GM04503 (cell line): Measurements from ENCODE around the gene SFI1.

ENCODE experiments used
- DNase-seq: peaks from one replicate; pipeline ENCODE4 v3.0.0-alpha.2; 2012; ENCODE audit warnings: low read depth

The SFI1 gene

DNA sequence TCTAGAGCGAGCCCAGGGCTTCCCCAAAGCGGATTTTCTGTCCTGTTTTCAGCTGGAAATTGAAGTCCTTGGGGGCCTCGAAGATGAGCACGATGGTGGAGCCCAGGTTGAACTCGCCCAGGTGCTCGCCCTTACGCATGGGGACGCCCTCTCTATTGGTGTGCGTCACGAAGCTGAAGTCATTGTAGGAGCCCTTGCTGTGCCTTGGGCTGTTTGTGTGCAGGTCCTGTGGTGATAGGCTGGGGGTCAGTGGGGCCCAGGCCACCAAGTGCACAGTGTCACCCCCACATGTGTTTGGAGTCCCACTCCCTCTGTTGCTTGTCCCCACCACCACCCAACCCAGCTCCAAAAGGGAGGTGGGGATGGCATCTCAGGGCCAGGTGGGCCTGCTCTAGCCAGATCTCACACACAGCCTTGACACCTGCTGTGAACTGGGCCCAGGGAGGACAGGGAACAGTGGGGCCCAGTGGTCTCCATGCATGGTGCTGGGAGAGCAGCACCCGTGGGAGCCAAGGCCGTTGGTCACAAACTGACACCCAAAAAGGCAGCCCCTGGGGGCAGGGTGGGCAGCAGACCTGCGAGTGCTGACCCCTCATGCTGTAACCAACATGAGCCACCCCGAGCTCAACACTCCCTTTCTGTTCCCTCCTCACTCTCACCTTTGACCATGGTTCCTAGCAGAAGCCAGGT, 123.4 kb downstream of the SFI1 start:
- no peak for DNase-seq

DNA sequence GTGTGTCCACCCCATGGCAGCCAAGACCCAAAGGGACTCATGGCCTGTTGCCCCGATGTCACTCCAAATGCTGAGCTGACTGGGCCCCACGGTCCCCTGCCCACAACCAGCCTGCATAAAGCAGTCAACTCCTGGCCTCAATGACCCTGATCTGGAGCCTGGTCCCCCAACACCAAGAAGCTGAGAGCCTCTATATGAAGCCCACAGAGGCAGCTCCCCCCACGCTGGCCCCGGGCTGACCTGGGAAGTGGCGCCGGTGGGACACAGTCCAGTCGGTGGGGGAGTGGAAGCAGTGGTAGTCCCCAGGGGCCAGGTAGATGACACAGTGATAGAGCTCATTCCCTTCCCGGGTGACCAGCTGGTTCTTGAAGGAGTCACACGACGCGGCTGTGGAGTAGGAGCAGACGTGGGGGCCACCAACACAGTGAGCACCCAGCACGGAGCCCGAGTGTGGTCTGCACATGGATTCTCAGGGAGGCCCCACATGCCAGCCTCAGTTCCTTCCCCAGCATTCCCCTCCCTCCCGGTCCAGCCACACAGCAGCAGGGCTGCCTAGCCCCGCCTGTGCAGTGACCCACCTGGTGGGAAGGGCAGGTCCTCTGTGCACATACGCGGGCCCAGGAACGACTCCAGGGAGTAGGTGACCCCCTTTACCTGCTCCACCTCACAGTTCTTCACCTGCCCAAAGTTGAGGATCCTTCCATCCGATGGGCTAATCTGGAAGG, 124.6 kb downstream of the SFI1 start:
- DNase-seq, result no peak

DNA sequence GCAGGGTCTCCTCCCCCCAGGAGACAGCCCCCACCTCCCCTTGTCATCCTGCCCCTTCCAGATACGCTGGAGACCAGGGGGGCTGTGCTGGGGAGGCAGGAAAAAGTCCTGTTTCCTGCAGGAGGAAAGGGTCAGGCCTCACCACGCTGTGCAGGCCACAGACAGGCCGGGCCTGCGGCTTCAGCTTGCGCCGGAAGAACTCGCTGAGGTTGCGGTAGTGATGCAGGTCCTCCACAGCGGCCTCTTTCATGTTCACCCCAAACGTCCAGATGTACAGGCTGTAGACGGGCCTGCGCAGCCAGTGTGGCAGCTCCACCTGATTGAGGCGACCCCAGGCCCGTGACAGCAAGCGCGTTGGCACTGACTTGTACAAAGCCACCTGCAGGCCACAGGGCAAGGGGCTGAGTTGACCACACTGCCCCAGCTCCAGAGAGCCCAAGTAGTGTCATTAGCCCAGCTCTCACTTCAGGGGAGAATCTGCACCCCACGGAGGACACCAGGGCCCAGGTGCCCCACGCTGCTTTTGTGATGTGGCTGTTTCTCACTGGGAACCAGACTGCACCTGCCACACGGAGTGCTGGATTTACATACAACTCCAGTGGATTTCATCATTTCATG, 125.3 kb downstream of the SFI1 start:
- no peak for DNase-seq

DNA sequence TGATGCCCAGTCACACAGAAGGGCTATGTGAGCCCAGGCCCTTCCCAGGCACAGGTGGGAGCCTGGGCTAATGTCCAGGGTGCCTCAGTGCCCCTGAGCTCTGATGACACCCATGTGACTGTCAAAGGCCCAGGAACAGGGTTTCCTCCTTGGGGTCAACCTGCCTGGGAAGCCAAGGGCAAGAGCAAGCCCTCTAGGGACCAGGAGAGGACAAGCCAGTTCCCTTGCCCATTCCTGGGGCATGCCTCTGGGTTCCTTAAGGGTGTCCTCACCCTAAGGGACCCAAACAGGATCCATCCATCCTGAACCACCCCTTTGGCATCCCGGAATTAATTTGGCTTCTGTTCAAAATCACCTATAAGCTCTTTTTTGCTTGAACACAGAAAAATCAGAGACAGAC, 126.6 kb downstream of the SFI1 start:
- no peak for DNase-seq

DNA sequence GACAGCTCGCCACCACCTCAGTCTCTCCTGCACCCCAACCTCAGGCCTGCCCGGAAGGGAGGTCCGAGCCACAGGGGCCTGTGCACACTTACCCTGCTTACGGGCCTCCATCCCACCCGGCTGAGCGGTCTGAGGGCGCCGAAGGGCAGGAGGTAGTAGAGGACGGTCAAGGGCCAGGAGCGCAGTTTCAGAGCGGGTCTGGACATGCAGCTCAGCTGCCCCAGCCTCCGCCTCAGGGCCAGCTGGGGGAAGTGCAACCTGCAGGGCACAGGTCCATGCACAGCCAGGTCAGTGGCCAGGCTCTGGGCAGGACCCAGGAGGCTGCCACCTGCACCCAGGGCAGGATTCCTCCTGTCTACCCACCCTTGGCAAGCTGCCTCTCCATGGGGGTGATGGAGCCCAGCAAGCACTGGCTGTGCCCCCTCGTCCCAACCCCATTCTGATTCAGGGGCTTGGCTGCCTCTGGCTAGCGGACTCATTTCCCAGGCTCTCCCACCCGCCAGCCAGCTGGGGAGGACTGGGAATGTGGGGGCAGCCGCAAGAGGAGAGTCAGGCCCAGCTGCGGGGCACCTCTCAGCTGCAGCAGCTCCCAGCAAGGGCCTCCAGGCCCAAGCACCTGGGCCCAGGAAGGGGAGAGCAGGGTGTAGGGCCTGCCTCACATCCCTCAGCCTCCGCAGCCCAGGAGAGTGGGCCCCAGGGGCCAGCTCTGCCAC, 127.4 kb downstream of the SFI1 start:
- DNase-seq, result no peak

DNA sequence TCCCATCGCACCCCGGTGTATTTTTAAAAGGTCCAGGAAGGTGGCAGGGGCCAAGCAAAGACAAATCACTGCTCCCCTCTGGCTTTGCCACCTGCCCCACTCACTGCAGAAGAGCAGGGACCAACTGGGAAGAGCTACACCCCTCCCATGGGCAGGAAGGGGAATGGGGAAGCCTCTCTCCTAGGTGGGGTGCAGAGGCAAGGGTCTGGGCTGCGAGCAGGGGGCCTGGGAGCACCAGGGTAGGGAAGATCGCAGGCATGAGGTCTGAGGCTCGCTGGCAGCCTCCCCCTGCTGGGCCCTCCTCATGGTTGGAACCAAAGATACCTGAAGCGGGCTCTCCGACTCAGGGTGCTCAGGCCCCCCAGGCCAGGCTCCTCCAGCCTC, 128.9 kb downstream of the SFI1 start:
- DNase-seq, result no peak

- no peak for DNase-seq
Measured at GRCh38 chr22:31625661-31626426, 129.5 kb downstream of the SFI1 start.

DNA sequence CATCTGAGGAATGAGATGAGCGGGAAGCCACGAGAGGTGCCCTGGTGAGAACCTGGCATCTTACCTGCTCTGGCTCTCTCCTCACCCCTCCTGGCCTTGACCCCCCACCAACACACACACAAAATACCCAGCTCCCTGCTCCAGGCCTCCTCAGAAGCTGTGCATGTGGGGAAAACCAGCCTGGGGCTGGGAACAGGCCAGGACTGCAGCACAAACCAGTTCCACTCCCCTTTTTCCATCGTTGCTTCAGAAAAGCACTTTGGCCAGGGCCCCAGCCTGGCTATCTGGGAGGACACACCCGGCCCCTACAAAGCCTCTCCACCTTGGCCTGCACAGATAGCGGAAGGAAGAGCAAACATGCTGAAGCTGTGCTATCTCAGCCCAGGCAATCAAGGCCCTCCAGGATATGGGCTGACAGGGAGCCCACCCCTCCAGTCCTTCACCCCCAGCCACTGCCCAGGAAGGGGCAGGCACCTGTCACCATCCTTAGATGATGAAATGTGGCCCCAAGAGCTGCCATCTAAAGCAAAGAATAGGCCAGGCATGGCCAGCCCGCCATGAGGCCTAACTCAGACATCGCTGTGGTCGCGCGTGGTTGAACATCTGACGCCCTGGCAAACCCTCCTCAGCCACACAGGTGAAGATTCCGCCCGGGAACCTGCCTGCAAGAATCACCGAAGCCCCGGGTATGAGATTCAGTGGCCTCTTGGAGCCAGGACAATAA, 130.3 kb downstream of the SFI1 start:
- no peak for DNase-seq

DNA sequence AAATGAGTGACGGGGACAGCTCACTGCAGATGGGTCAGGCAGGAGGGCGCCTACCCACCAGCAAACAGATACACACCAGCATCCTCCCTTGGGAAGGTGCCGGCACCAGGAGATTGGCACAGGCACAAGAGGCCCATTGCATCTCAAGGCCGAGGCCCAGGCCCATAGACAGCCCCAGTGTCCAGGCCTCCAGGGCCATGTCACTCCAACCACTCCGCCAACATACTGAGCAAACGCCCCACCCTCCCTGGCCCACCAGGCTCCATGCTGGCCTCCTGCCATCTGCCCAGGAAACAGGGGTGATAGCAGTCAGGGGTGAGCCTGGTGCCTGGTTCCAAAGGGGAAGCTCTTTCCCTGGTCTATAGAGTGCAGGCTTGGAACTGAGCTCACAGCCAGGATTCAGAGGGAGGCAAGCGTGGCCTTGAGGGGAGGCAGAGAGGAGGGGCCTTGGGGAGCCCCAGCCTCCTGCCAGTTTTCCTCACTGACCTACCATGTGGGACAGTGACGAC, 130.9 kb downstream of the SFI1 start:
- no peak for DNase-seq

- DNase-seq, result no peak
Measured at GRCh38 chr22:31628362-31628761, 132.0 kb downstream of the SFI1 start.

DNA sequence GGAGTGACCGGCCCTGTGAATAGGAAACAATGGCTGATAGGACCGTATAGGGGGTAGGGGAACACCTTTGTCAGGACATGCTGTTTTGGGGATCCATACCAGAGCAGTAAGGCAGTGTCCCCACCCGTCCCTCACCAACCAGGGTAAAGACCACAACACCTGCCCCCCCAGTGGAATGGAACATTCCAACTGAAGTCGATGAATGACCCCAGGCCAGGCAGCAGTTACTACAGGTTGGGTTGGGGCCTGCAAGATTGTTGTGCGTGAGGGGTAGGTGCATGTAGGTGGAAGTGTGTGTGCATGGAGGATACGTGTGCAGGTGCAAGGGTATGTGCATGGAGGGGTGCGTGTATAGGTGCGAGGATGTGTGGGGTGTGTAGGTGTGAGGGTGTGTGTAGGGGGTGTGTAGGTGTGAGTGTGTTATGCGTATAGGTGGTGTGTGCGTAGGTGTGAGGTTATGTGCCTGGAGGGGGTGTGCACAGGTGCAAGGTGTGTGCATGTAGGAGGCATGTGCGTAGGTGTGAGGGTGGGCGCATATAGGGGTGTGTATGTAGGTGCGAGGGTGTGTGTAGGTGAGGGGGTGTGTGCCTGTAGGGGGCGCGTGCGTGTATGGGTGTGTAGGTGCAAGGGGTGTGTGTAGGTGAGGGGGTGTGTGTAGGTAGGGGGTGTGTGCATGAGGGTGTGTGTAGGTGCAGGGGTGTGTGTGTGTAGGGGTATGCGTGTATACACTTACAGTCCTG, 132.8 kb downstream of the SFI1 start:
- DNase-seq, result no peak

DNA sequence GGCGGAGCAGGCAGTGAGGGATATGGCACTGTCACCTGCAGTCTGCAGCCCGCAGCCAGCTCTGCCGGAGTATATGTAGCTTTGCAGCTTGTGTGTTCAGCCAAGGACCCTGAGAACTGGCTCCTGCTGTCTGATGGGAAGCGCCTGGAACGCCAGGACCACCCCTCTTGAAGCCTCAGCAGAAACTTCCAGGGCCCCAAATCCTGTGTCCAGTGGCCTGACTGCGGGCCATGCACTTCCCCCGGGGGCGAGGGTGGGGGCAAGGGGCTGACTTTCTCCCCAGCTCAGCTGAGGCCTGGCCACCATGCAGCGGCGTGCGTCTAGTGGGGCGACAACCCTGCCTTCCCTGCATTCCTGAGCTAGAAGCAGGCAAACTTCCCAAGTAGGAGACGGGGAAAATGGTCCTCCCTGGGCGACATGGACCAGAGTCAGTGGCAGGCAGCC, 133.4 kb downstream of the SFI1 start:
- DNase-seq, result no peak

GRCh38 chr22:31630331-31631329, 134.3 kb downstream of the SFI1 start:
- no peak for DNase-seq

DNA sequence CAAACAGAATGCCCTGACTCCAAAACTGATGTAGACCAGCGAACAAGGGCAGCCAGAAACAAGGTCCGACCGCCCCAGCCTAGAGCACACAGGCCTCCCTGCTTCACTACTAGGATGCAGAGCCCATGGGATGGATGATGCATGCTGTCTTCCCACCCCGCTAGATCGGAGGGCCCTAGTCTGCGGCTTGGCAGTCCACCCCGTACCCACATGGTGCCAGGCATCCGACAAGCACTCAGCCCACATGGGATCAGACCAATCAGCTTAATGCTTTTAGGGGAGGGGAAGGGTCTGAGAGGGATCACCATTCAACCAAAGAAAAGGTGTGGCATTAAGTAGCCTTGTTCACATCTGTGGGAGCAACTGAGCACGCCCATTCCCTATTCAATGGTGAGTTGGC, 135.1 kb downstream of the SFI1 start:
- no peak for DNase-seq

DNA sequence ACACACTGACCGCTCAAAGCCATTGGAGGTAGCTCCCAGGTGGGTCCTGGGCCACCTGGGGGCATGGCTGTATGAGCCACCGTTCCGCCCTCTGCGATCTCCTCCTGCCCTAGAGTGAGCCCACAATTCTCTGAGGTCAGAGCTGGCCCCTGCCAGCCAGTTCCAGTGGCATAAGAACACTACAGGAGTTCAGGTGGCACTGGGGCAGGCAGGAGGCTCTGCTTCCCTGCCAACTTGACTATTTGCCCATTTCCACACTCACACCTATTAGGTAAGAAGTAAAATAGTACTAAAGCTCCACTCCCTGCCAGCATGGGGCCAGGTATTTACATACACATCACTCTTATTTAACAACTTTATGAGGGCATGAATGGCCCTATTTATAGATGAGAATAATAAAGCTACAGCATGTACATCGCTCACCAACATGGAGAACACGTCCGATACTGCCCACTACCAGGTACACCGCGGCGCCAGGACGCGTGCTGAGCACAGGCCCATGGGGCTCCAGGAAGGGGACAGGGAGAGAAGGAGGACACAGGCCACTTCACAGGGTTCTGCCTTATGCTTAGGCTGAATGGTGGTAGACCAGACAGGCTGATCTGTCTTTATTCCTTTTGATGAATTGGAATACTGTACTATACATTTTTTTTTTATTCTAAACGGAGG, 139.4 kb downstream of the SFI1 start:
- no peak for DNase-seq

DNA sequence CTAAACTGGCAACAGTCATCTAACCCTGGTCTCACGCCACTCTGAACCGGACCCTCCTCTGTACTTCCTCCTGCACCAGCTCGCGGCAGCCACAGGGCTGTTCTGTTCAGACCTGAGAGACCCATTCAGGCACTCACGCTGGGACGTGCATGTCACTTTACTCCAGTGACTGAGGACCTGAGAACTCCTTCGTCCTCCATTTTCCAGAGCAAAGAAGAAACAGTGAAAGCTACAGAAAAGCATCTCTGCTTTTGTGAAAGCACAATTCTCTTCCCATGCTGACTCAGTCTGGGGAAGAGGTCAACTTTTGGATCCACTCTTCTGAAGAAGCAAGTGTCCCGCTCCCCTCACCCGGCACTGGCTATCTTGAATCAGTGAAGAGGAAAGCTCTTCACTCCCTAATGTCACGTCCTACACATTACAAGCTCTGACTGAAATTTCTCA, 141.1 kb downstream of the SFI1 start:
- DNase-seq, result no peak

DNA sequence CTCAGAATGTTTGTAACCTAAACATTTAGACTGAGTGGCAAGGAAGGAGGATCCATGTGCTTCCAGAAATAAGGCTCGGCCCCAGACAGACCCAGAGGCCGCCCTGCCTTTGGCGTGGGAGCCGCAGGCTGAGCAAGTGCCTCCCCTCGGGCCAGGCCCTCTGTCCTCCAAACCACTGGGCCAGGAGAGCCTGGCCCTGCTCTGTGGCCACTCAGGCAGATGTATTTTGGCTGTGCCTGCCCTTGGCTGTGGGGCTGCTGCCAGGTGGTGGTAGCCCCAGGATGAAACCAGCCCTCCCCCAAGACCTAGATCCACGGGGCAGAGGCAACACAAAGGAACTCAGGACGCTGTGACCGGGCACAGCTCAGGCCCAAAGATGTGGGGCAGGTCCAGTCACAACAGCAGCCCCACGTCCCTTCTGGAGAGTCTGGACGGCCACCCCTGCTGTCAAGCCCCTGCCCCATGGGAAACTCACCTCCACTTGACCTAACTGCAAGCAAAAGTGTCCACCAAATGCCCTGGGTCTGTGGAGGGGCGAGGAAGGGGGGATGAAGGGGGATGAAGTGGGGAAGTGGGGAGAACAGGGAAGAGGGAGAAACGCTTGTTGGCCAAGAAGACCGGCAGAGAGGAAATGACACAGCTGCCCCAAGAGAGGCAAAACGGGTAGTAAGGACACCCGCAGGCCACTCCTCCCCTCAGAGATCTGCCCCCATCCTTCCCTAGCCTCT, 141.7 kb downstream of the SFI1 start:
- no peak for DNase-seq
